GM12878 (cell line): Measurements from ENCODE around the gene TPRN. TPM values are rescaled to one million over a fixed set of nuclear protein-coding genes. Genes with fewer than 3 reads are reported as not detected.

Source experiments
- ATAC-seq: fragments of 200-7000 bp; cut with Tn5 transposase; 3 replicates; pipeline ENCODE4 v1.9.1; 2020; ENCODE audit warnings: mild to moderate bottlenecking, moderate library complexity
- BruUV-seq: library from RNA; stranded (reverse); fragments of 400-500 nt; replicated peaks from 2 replicates; lab custom pipeline; 2021; lab: Mats Ljungman, UMichigan
- CTCF ChIA-PET: fragments of 300-600 bp; sonication (Branson Sonifier 250); formaldehyde crosslinking; extraction: SDS; loops from one replicate; lab custom pipeline; 2021; ENCODE audit warnings: inconsistent platforms; lab: Yijun Ruan, JAX
- POLR2A ChIA-PET: fragments of 350-600 bp; formaldehyde crosslinking; extraction: SDS; loops from one replicate; lab custom pipeline; 2021; ENCODE audit warnings: inconsistent platforms; lab: Charles Lee
- RAD21 ChIA-PET: fragments of 300-600 bp; sonication (Branson Sonifier 250); formaldehyde crosslinking; loops from one replicate; lab custom pipeline; 2023; ENCODE audit warnings: antibody characterized with exemption; ENCODE audit not compliant: unreplicated experiment; lab: Charles Lee
- SMC1A ChIA-PET: fragments of 300-600 bp; sonication (Branson Sonifier 250); formaldehyde crosslinking; loops from one replicate; lab custom pipeline; 2023; ENCODE audit not compliant: unreplicated experiment, uncharacterized antibody; lab: Charles Lee
- DNase-seq: peaks from one replicate; pipeline ENCODE4 v3.0.0-alpha.2; 2011; ENCODE audit warnings: low read depth, low spot score
- FAIRE-seq: peaks from 3 replicates; lab custom pipeline; 2011; peaks lifted over from hg19 to GRCh38; lab: Jason Lieb, UNC
- H2AFZ ChIP-seq: 2 replicates; pipeline ENCODE4 v1.6.0; 2011; ENCODE audit warnings: low read depth, low read length, control low read depth; ENCODE audit not compliant: control insufficient read depth
- H3K27ac ChIP-seq: 2 replicates; pipeline ENCODE4 v1.5.1; 2011; ENCODE audit warnings: control low read depth; ENCODE audit not compliant: control insufficient read depth, insufficient read depth
- H3K27me3 ChIP-seq, 2 experiments: replicated peaks in 1 of 2; 2 replicates each; pipeline versions ENCODE4 v1.6.0 to v1.6.1; 2011; ENCODE audit warnings: low read length in 1 of 2; ENCODE audit not compliant: control insufficient read depth in 2 of 2, insufficient read depth in 2 of 2
- H3K36me3 ChIP-seq, 2 experiments: 2 replicates each; pipeline ENCODE4 v1.5.1; 2011; ENCODE audit warnings: low read length in 1 of 2; ENCODE audit not compliant: control insufficient read depth in 2 of 2, insufficient read depth in 2 of 2
- H3K4me1 ChIP-seq: 2 replicates; pipeline ENCODE4 v1.6.1; 2011; ENCODE audit warnings: mild to moderate bottlenecking, low read length, moderate library complexity, mixed read lengths; ENCODE audit not compliant: control insufficient read depth, insufficient read depth
- H3K4me2 ChIP-seq: 2 replicates; pipeline ENCODE4 v1.6.0; 2011; ENCODE audit warnings: control low read depth; ENCODE audit not compliant: control insufficient read depth, insufficient read depth
- H3K4me3 ChIP-seq: fragments of 200-600 bp; sonication (generic); 2 replicates; pipeline ENCODE4 v1.5.1; 2016
- H3K79me2 ChIP-seq: 2 replicates; pipeline ENCODE4 v1.6.0; 2011; ENCODE audit warnings: low read length; ENCODE audit not compliant: control insufficient read depth, insufficient read depth
- H3K9ac ChIP-seq: 2 replicates; pipeline ENCODE4 v1.8.0; 2011; ENCODE audit warnings: low read length, control low read depth, mixed read lengths; ENCODE audit not compliant: control insufficient read depth, insufficient read depth
- H3K9me3 ChIP-seq: replicated peaks from 3 replicates; pipeline ENCODE4 v1.5.1; 2011; ENCODE audit warnings: mild to moderate bottlenecking, low read length; ENCODE audit not compliant: control insufficient read depth, insufficient read depth
- H4K20me1 ChIP-seq: 2 replicates; pipeline ENCODE4 v1.6.0; 2011; ENCODE audit not compliant: control insufficient read depth, insufficient read depth
- BHLHE40 ChIP-seq, 2 experiments: fragments of 450-650 bp in 1 of 2; IDR thresholded peaks; 2 replicates each; pipeline ENCODE4 v1.6.1; 2011 to 2017; ENCODE audit warnings: low read depth in 2 of 2, borderline replicate concordance in 1 of 2, improper control_type of control experiment in 1 of 2, low read length in 1 of 2, mild to moderate bottlenecking in 1 of 2
- CEBPB ChIP-seq, 2 experiments: fragments of 150-350 bp in 1 of 2; IDR thresholded peaks; 2 replicates each; pipeline ENCODE4 v1.6.1; 2012 to 2014; ENCODE audit warnings: low read depth in 2 of 2, low read length in 2 of 2, borderline replicate concordance in 1 of 2, inconsistent platforms in 1 of 2
- EED ChIP-seq: sonication (generic); IDR thresholded peaks from 2 replicates; pipeline ENCODE4 v1.6.1; 2016; ENCODE audit warnings: antibody characterized with exemption, low read depth
- FOS ChIP-seq: IDR thresholded peaks from 3 replicates; pipeline ENCODE4 v1.6.1; 2011; ENCODE audit warnings: borderline replicate concordance; ENCODE audit not compliant: insufficient read length; ENCODE audit errors: extremely low read depth
- GABPA ChIP-seq: IDR thresholded peaks from 2 replicates; pipeline ENCODE4 v1.6.1; 2014; ENCODE audit warnings: antibody characterized with exemption, low read depth, mild to moderate bottlenecking, inconsistent platforms
- JUND ChIP-seq: IDR thresholded peaks from 2 replicates; pipeline ENCODE4 v1.6.1; 2012; ENCODE audit warnings: low read depth, mild to moderate bottlenecking, low read length, improper control_type of control experiment, moderate library complexity
- MTA3 ChIP-seq: IDR thresholded peaks from 2 replicates; pipeline ENCODE4 v1.6.1; 2012; ENCODE audit warnings: low read length, inconsistent platforms, borderline replicate concordance
- NBN ChIP-seq: fragments of 450-650 bp; IDR thresholded peaks from 2 replicates; pipeline ENCODE4 v1.6.1; 2016
- NFXL1 ChIP-seq: fragments of 450-650 bp; IDR thresholded peaks from 2 replicates; pipeline ENCODE4 v1.6.1; 2017; ENCODE audit warnings: antibody characterized with exemption, mild to moderate bottlenecking, borderline replicate concordance
- NR2C1 ChIP-seq: fragments of 450-650 bp; IDR thresholded peaks from 2 replicates; pipeline ENCODE4 v1.6.1; 2017; ENCODE audit warnings: antibody characterized with exemption, mild to moderate bottlenecking, moderate library complexity
- PAX8 ChIP-seq: fragments of 450-650 bp; IDR thresholded peaks from 2 replicates; pipeline ENCODE4 v1.6.1; 2017; ENCODE audit warnings: mild to moderate bottlenecking, moderate library complexity
- STAT3 ChIP-seq: IDR thresholded peaks from 2 replicates; pipeline ENCODE4 v1.6.1; 2011; ENCODE audit warnings: low read depth, low read length, improper control_type of control experiment
- ZNF384 ChIP-seq: IDR thresholded peaks from 2 replicates; pipeline ENCODE4 v1.6.1; 2012; ENCODE audit warnings: low read depth, mild to moderate bottlenecking, low read length, improper control_type of control experiment, borderline replicate concordance
- WGBS: methylation state at CpG from one replicate; pipeline ENCODE4 v1.1.6; 2016; ENCODE audit warnings: low lambda C conversion rate; ENCODE audit not compliant: insufficient replicate concordance, insufficient coverage; ENCODE audit errors: missing lambda C conversion rate; 5-methylcytosine and 5-hydroxymethylcytosine counted together
- in situ Hi-C: fragments of 300-500 bp; cut with MboI; formaldehyde crosslinking; loops from 9 replicates; pipeline ENCODE4 v1.14.3; 2018; ENCODE audit warnings: mixed read lengths
- intact Hi-C: fragments of 100-400 bp; cut with micrococcal nuclease; formaldehyde crosslinking; loops from one replicate; pipeline ENCODE4 v1.14.2; 2022; ENCODE audit not compliant: unreplicated experiment
- polyA plus RNA-seq, 11 experiments: library from polyadenylated mRNA; depleted of rRNA in 4 of 11; unstranded in 6 of 11; stranded (reverse) in 5 of 11; fragments of >200 nt; fragmentation: Nextera tagmentation in 4 of 11; fragmentation: Illumina TruSeq in 1 of 11; extraction: Ambion mirVana in 4 of 11; extraction: Trizol in 1 of 11; gene quantifications; 1 replicate in 1 of 11; 2 replicates in 10 of 11; pipeline versions ENCODE4 v1.2.1 to v1.2.3, GENCODE V29; 2011 to 2016; ENCODE audit warnings: inconsistent platforms in 2 of 11, missing spikeins in 2 of 11, low read depth in 1 of 11
- total RNA-seq, 4 experiments: library from RNA; depleted of rRNA in 3 of 4; stranded (reverse); fragments of >200 nt in 3 of 4; fragmentation: Illumina TruSeq in 1 of 4; extraction: Trizol in 1 of 4; gene quantifications; 2 replicates each; pipeline versions ENCODE4 v1.2.1 to v1.2.3, GENCODE V29; 2013 to 2021
- TF ChIP-seq, protein P1 (sequence below): IDR thresholded peaks from 2 replicates; pipeline ENCODE4 v1.6.1; 2012; ENCODE audit warnings: low read depth, low read length, improper control_type of control experiment
- TF ChIP-seq, protein P2 (sequence below): fragments of 450-650 bp; IDR thresholded peaks from 2 replicates; pipeline ENCODE4 v1.6.1; 2017; ENCODE audit warnings: borderline replicate concordance
- TF ChIP-seq, protein P3 (sequence below): fragments of 450-650 bp; formaldehyde crosslinking; IDR thresholded peaks from 2 replicates; pipeline ENCODE4 v1.4.0; 2020; ENCODE audit warnings: mild to moderate bottlenecking, moderate library complexity
- TF ChIP-seq, protein P4 (sequence below): fragments of 450-650 bp; IDR thresholded peaks from 2 replicates; pipeline ENCODE4 v1.6.1; 2017; ENCODE audit warnings: mild to moderate bottlenecking

TPRN gene
- total and polyA plus RNA-seq, 10 of the 15 experiments (the other 5 are each of a cell fraction or from before 2014, with no cell fraction given): 0.18 to 19.5 (median 3.1) TPM

DNA sequence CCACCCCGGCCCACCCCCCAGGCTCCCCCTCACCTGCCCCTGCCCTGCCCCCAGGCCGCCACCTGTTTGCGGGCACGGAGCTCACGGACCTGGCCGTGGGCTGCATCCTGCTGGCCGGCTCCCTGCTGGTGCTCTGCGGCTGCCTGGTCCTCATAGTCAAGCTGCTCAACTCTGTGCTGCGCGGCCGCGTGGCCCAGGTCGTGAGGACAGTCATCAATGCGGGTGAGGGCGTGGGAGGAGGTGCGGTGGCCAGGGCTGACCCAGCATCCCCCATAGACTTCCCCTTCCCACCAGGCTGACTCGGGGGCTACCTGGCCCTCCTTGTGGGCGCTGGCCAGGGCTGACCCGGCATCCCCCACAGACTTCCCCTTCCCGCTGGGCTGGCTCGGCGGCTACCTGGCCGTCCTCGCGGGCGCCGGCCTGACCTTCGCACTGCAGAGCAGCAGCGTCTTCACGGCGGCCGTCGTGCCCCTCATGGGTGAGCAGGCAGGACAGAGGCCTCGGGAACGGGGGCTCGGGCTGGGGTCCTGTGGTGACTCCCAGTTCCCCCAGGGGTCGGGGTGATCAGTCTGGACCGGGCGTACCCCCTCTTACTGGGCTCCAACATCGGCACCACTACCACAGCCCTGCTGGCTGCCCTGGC lies 33.6 kb upstream of the TPRN start:
- Histone ChIP-seq H2AFZ (no peak overlapping the region), H3K4me2 (no peak overlapping the region), H3K27me3 (no peaks in the 10 kb centered on the region), H3K9me3 (no peaks in the 10 kb centered on the region), H3K4me1 (peaks cover 25% of the 10 kb centered on the region), H3K9ac (no peak overlapping the region), H3K27ac (no peak overlapping the region), H4K20me1 (no peaks in the 10 kb centered on the region), H3K36me3 (no peaks in the 10 kb centered on the region), H3K4me3 (no peak overlapping the region), H3K79me2 (peaks cover 4% of the 10 kb centered on the region)
- no peak for FAIRE-seq
- RAD21 ChIA-PET: interaction anchor here (1.0 to 4.6 kb wide), 2 partner anchors 45 to 116 kb away, joined by 4 to 20 read pairs; partner anchors contain the start of genes ANAPC2 and SSNA1
- 42% methylated on average over 36 of the region's 40 CpGs for WGBS
- TF ChIP-seq, protein P1, sequence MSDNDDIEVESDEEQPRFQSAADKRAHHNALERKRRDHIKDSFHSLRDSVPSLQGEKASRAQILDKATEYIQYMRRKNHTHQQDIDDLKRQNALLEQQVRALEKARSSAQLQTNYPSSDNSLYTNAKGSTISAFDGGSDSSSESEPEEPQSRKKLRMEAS: no peak
- TF ChIP-seq EED (no peak), CEBPB (IDR thresholded peaks at IDR 0.05; ENCODE audit: borderline replicate concordance in 1 of 2, low read depth in 2 of 2, low read length in 2 of 2) (no peak), NFXL1 (no peak), NBN (no peak), GABPA (no peak), STAT3 (no peak), ZNF384 (no peak), FOS (no peak), PAX8 (no peak), BHLHE40 (IDR thresholded peaks at IDR 0.05; ENCODE audit: borderline replicate concordance in 1 of 2, low read depth in 2 of 2, low read length in 1 of 2) (no peak), JUND (no peak), MTA3 (no peak), NR2C1 (no peak)
- TF ChIP-seq, protein P2, sequence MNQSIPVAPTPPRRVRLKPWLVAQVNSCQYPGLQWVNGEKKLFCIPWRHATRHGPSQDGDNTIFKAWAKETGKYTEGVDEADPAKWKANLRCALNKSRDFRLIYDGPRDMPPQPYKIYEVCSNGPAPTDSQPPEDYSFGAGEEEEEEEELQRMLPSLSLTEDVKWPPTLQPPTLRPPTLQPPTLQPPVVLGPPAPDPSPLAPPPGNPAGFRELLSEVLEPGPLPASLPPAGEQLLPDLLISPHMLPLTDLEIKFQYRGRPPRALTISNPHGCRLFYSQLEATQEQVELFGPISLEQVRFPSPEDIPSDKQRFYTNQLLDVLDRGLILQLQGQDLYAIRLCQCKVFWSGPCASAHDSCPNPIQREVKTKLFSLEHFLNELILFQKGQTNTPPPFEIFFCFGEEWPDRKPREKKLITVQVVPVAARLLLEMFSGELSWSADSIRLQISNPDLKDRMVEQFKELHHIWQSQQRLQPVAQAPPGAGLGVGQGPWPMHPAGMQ: no peak
- TF ChIP-seq, protein P3, sequence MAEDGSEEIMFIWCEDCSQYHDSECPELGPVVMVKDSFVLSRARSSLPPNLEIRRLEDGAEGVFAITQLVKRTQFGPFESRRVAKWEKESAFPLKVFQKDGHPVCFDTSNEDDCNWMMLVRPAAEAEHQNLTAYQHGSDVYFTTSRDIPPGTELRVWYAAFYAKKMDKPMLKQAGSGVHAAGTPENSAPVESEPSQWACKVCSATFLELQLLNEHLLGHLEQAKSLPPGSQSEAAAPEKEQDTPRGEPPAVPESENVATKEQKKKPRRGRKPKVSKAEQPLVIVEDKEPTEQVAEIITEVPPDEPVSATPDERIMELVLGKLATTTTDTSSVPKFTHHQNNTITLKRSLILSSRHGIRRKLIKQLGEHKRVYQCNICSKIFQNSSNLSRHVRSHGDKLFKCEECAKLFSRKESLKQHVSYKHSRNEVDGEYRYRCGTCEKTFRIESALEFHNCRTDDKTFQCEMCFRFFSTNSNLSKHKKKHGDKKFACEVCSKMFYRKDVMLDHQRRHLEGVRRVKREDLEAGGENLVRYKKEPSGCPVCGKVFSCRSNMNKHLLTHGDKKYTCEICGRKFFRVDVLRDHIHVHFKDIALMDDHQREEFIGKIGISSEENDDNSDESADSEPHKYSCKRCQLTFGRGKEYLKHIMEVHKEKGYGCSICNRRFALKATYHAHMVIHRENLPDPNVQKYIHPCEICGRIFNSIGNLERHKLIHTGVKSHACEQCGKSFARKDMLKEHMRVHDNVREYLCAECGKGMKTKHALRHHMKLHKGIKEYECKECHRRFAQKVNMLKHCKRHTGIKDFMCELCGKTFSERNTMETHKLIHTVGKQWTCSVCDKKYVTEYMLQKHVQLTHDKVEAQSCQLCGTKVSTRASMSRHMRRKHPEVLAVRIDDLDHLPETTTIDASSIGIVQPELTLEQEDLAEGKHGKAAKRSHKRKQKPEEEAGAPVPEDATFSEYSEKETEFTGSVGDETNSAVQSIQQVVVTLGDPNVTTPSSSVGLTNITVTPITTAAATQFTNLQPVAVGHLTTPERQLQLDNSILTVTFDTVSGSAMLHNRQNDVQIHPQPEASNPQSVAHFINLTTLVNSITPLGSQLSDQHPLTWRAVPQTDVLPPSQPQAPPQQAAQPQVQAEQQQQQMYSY (CRISPR knock-in tag): no peak
- TF ChIP-seq, protein P4, sequence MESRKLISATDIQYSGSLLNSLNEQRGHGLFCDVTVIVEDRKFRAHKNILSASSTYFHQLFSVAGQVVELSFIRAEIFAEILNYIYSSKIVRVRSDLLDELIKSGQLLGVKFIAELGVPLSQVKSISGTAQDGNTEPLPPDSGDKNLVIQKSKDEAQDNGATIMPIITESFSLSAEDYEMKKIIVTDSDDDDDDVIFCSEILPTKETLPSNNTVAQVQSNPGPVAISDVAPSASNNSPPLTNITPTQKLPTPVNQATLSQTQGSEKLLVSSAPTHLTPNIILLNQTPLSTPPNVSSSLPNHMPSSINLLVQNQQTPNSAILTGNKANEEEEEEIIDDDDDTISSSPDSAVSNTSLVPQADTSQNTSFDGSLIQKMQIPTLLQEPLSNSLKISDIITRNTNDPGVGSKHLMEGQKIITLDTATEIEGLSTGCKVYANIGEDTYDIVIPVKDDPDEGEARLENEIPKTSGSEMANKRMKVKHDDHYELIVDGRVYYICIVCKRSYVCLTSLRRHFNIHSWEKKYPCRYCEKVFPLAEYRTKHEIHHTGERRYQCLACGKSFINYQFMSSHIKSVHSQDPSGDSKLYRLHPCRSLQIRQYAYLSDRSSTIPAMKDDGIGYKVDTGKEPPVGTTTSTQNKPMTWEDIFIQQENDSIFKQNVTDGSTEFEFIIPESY: no peak
- no peak for DNase-seq
- intact Hi-C loops (no loop called here), in situ Hi-C loops (no loop called here)
- CTCF ChIA-PET: interaction anchor here (1.2 to 1.3 kb wide), 2 partner anchors 116 to 138 kb away, joined by 3 to 4 read pairs; no protein-coding TSS in a partner anchor
- POLR2A ChIA-PET: interaction anchor here (0.6 to 1.1 kb wide), 4 partner anchors 9 to 119 kb away, joined by 3 to 4 read pairs (median 3); partner anchors contain the start of genes CYSRT1 and TPRN
- no peak for ATAC-seq
- no TSS peak for BruUV-seq
- SMC1A ChIA-PET: no interaction called here
